Calu3 (cell line): ENCODE results near the gene PRKX. TPM values are rescaled to one million over a fixed set of nuclear protein-coding genes. Genes with fewer than 3 reads are reported as not detected.

Experiments
- BruUV-seq: library from RNA; stranded (reverse); fragments of 400-500 nt; replicated peaks from 2 replicates; lab custom pipeline; 2021; lab: Mats Ljungman, UMichigan
- CTCF ChIA-PET: fragments of 300-600 bp; sonication (Branson Sonifier 250); formaldehyde crosslinking; loops from one replicate; lab custom pipeline; 2022; ENCODE audit warnings: antibody characterized with exemption; lab: Charles Lee
- DNase-seq: peaks from one replicate; pipeline ENCODE4 v3.0.0; 2022
- H3K27ac Mint-ChIP-seq: one replicate; pipeline ENCODE4 v1.8.0; 2022; ENCODE audit warnings: mixed read lengths; ENCODE audit not compliant: unreplicated experiment
- H3K27me3 Mint-ChIP-seq: one replicate; pipeline ENCODE4 v1.8.0; 2022; ENCODE audit warnings: mixed read lengths; ENCODE audit not compliant: unreplicated experiment
- H3K36me3 Mint-ChIP-seq: one replicate; pipeline ENCODE4 v1.8.0; 2022; ENCODE audit warnings: mild to moderate bottlenecking, moderate library complexity, mixed read lengths; ENCODE audit not compliant: insufficient read depth, unreplicated experiment
- H3K4me1 Mint-ChIP-seq: one replicate; pipeline ENCODE4 v1.8.0; 2022; ENCODE audit warnings: mild to moderate bottlenecking, low read depth, mixed read lengths; ENCODE audit not compliant: unreplicated experiment
- H3K4me3 Mint-ChIP-seq: one replicate; pipeline ENCODE4 v1.8.0; 2022; ENCODE audit warnings: mild to moderate bottlenecking, low read depth, moderate library complexity, mixed read lengths; ENCODE audit not compliant: unreplicated experiment
- H3K9me3 Mint-ChIP-seq: one replicate; pipeline ENCODE4 v1.8.0; 2022; ENCODE audit warnings: low read depth, mixed read lengths; ENCODE audit not compliant: unreplicated experiment
- intact Hi-C: fragments of 100-400 bp; cut with micrococcal nuclease; formaldehyde crosslinking; loops from one replicate; pipeline ENCODE4 v1.10.0; 2022; ENCODE audit not compliant: unreplicated experiment
- total RNA-seq: library from RNA; stranded (reverse); gene quantifications from 2 replicates; pipeline ENCODE4 v1.2.3, GENCODE V29; 2022
- TF ChIP-seq, protein P1 (sequence below): fragments of 200-600 bp; IDR thresholded peaks from one replicate; pipeline ENCODE4 v1.8.0; 2022; ENCODE audit warnings: antibody characterized with exemption; ENCODE audit not compliant: unreplicated experiment

The PRKX gene
- total RNA-seq, 1 experiment from 2014 or later, result 25.7 TPM

DNA sequence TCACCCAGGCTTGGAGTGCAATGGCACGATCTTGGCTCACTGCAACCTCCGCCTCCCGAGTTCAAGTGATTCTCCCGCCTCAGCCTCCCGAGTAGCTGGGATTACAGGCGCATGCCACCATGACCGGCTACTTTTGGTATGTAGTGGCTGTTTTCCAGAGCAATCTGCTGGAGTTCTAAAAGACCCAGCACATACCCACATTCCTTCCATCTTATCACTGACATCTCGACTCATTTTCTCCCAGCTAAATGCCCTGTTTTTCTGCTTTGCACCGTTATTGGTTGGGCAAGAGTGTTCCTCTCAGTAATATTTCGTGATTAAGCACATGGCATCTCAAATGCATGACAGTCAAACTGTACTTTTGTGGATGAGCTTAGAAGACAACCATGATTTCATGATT is 53.7 kb downstream of the PRKX start:
- H3K27ac Mint-ChIP-seq, result no peak overlapping the region
- TF ChIP-seq, protein P1, sequence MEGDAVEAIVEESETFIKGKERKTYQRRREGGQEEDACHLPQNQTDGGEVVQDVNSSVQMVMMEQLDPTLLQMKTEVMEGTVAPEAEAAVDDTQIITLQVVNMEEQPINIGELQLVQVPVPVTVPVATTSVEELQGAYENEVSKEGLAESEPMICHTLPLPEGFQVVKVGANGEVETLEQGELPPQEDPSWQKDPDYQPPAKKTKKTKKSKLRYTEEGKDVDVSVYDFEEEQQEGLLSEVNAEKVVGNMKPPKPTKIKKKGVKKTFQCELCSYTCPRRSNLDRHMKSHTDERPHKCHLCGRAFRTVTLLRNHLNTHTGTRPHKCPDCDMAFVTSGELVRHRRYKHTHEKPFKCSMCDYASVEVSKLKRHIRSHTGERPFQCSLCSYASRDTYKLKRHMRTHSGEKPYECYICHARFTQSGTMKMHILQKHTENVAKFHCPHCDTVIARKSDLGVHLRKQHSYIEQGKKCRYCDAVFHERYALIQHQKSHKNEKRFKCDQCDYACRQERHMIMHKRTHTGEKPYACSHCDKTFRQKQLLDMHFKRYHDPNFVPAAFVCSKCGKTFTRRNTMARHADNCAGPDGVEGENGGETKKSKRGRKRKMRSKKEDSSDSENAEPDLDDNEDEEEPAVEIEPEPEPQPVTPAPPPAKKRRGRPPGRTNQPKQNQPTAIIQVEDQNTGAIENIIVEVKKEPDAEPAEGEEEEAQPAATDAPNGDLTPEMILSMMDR, result no peak
- BruUV-seq, result no TSS peak
- H3K4me1 Mint-ChIP-seq, result no peaks in the 10 kb centered on the region
- intact Hi-C loops, result no loop called here
- CTCF ChIA-PET, result no interaction called here
- H3K4me3 Mint-ChIP-seq, result no peak overlapping the region
- peaks cover 10% of the 10 kb centered on the region for H3K36me3 Mint-ChIP-seq
- no peaks in the 10 kb centered on the region for H3K27me3 Mint-ChIP-seq
- no peaks in the 10 kb centered on the region for H3K9me3 Mint-ChIP-seq
- DNase-seq, result no peak

DNA sequence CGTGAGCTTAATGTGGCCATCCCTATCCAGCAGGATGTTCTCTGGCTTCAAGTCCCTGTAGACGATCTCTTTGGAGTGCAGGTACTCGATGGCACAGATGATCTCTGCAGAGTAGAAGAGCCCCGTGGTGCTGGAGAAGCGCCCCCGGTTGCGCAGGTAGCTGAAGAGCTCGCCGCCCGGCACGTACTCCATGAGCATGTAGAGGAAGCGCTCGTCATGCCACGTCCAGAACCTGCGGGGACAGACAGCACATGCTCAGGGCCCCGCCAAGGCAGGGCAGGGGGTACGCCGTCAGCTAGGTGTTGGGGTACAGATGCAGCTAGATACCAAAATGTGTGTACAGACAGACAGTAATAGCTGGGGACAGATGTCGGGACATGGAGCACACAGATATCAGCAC is 58.3 kb downstream of the PRKX start:
- intact Hi-C loops, result no loop called here
- TF ChIP-seq, protein P1, result no peak
- no peaks in the 10 kb centered on the region for H3K36me3 Mint-ChIP-seq
- no peak overlapping the region for H3K27ac Mint-ChIP-seq
- no peaks in the 10 kb centered on the region for H3K9me3 Mint-ChIP-seq
- H3K4me1 Mint-ChIP-seq, result no peaks in the 10 kb centered on the region
- no peak overlapping the region for H3K4me3 Mint-ChIP-seq
- H3K27me3 Mint-ChIP-seq, result no peaks in the 10 kb centered on the region
- BruUV-seq, result no TSS peak
- CTCF ChIA-PET, result no interaction called here
- DNase-seq, result no peak

DNA sequence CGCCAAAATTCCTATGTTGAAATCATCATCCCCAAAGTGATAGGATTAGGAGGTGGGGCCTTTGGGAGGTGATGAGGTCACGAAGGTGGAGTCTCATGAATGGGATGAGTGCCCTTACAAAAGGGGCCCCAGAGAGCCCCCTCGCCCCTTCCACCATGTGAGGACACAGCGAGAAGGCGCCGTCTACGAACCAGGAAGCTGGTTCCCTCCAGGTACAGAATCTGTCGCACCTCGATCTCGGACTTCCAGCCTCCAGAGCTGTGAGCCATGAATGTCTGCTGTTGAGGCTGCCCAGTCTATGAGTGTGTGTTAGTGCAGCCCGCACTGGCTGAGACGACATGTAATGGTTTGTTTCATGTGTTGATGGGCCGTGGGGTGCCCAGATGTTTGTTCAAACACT is 60.3 kb downstream of the PRKX start:
- no peak overlapping the region for H3K27ac Mint-ChIP-seq
- no peaks in the 10 kb centered on the region for H3K27me3 Mint-ChIP-seq
- BruUV-seq, result no TSS peak
- TF ChIP-seq, protein P1, result no peak
- H3K9me3 Mint-ChIP-seq, result no peaks in the 10 kb centered on the region
- H3K36me3 Mint-ChIP-seq, result no peaks in the 10 kb centered on the region
- H3K4me1 Mint-ChIP-seq, result no peaks in the 10 kb centered on the region
- CTCF ChIA-PET, result no interaction called here
- no peak overlapping the region for H3K4me3 Mint-ChIP-seq
- no peak for DNase-seq
- intact Hi-C loops, result no loop called here

DNA sequence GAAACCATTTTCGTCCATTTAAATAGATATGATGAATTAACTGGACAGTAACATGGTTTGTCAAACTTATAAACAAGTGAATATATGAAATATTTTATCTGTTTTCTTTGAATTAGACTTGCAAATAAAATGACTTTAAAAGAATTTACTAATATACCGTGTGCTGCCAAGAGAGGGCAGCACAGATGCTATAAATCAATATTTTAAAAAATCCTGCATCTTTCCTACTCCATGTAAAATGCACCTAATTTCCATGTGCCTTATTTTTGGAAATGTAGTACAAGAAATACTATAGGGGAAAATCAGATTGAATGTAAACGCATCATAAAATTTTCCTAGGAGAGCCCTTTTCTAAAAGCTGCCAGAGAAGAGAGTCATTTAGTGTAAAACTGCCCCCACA is 62.2 kb downstream of the PRKX start:
- DNase-seq, result no peak
- no TSS peak for BruUV-seq
- H3K9me3 Mint-ChIP-seq, result no peaks in the 10 kb centered on the region

More for the DNA sequence above, 62.2 kb downstream of the PRKX start:
- H3K27me3 Mint-ChIP-seq, result no peaks in the 10 kb centered on the region
- intact Hi-C loops, result loop anchor here (1.0 kb wide), 1 partner anchor 161 kb away; no protein-coding TSS in a partner anchor
- H3K27ac Mint-ChIP-seq, result no peak overlapping the region
- TF ChIP-seq, protein P1, result peak; percentile 26
- H3K4me1 Mint-ChIP-seq, result no peaks in the 10 kb centered on the region
- CTCF ChIA-PET, result interaction anchor here (1.4 kb wide), 1 partner anchor 160 kb away, joined by 6 read pairs; no protein-coding TSS in a partner anchor
- no peaks in the 10 kb centered on the region for H3K36me3 Mint-ChIP-seq
- no peak overlapping the region for H3K4me3 Mint-ChIP-seq
